K562 (cell line): ENCODE results near the gene SLC25A33. TPM values are rescaled to one million over a fixed set of nuclear protein-coding genes. Genes with fewer than 3 reads are reported as not detected.
A peak's percentile ranks its signal among the peaks of the same experiment; 100 is the strongest.

Experiments used
- E2F3 ChIP-seq: fragments of 250-450 bp; sonication (Bioruptor Pico); IDR thresholded peaks from 2 replicates; pipeline ENCODE4 v1.4.0; 2020; ENCODE audit warnings: mild to moderate bottlenecking
- FOXJ2 ChIP-seq: fragments of 200-800 bp; sonication (Bioruptor generic); IDR thresholded peaks from 2 replicates; pipeline ENCODE4 v1.6.1; 2016; ENCODE audit warnings: missing genetic modification characterization, missing compliant biosample characterization
- GTF2F1 ChIP-seq: IDR thresholded peaks from 2 replicates; pipeline ENCODE4 v1.6.1; 2011; ENCODE audit warnings: low read depth, low read length, improper control_type of control experiment
- PHB ChIP-seq: fragments of 250-450 bp; sonication (Bioruptor Pico); IDR thresholded peaks from 2 replicates; pipeline ENCODE4 v1.5.0; 2021
- SIN3B ChIP-seq: fragments of 450-650 bp; IDR thresholded peaks from 2 replicates; pipeline ENCODE4 v1.6.1; 2017; ENCODE audit warnings: low read depth, mild to moderate bottlenecking, moderate library complexity
- ZNF274 ChIP-seq: IDR thresholded peaks from 2 replicates; pipeline ENCODE4 v1.6.1; 2011; ENCODE audit warnings: low read depth, mild to moderate bottlenecking, low read length, moderate library complexity, borderline replicate concordance
- polyA plus RNA-seq, 8 experiments: library from polyadenylated mRNA; depleted of rRNA in 4 of 8; stranded (reverse) in 5 of 8; unstranded in 3 of 8; fragments of >200 nt; fragmentation: Nextera tagmentation in 2 of 8; fragmentation: Illumina TruSeq in 1 of 8; extraction: Ambion mirVana in 2 of 8; extraction: Trizol in 1 of 8; gene quantifications; 2 replicates each; pipeline versions ENCODE4 v1.2.1 to v1.2.3, GENCODE V29; 2011 to 2014; ENCODE audit warnings: inconsistent platforms in 1 of 8, missing spikeins in 1 of 8
- total RNA-seq, 7 experiments: library from RNA; depleted of rRNA in 6 of 7; stranded (reverse); fragments of >200 nt in 6 of 7; fragmentation: Illumina TruSeq in 2 of 7; extraction: Trizol in 2 of 7; gene quantifications; 2 replicates each; pipeline versions ENCODE4 v1.2.1 to v1.2.3, GENCODE V29; 2011 to 2021; ENCODE audit warnings: low replicate concordance in 1 of 7
- TF ChIP-seq, protein P1 (sequence below): fragments of 450-650 bp; IDR thresholded peaks from 2 replicates; pipeline ENCODE4 v1.6.1; 2014; ENCODE audit warnings: low read depth, mild to moderate bottlenecking, moderate library complexity, borderline replicate concordance
- TF ChIP-seq, protein P2 (sequence below), 2 experiments: fragments of 250-450 bp in 1 of 2; fragments of 450-650 bp in 1 of 2; sonication (Bioruptor Pico) in 1 of 2; IDR thresholded peaks; 2 replicates each; pipeline versions ENCODE4 v1.6.1 to v1.8.0; 2016 to 2021; ENCODE audit warnings: mild to moderate bottlenecking in 2 of 2, moderate library complexity in 2 of 2, missing compliant biosample characterization in 1 of 2, missing genetic modification characterization in 1 of 2
- TF ChIP-seq, protein P3 (sequence below): fragments of 450-650 bp; IDR thresholded peaks from 2 replicates; pipeline ENCODE4 v1.6.1; 2017; ENCODE audit warnings: antibody characterized with exemption, mild to moderate bottlenecking
- TF ChIP-seq, protein P4 (sequence below): sonication (generic); formaldehyde crosslinking; IDR thresholded peaks from 2 replicates; pipeline ENCODE4 v1.8.1; 2023; ENCODE audit warnings: missing genetic modification reagents, mild to moderate bottlenecking, borderline replicate concordance
- TF ChIP-seq, protein P5 (sequence below): fragments of 250-450 bp; sonication (Bioruptor Pico); IDR thresholded peaks from 2 replicates; pipeline ENCODE4 v1.9.0; 2021; ENCODE audit warnings: mild to moderate bottlenecking, inconsistent platforms

The SLC25A33 gene
- total and polyA plus RNA-seq, 9 of the 15 experiments (the other 6 are each of a cell fraction or from before 2014, with no cell fraction given) = 3.2 to 23.5 (median 17.5) TPM

DNA sequence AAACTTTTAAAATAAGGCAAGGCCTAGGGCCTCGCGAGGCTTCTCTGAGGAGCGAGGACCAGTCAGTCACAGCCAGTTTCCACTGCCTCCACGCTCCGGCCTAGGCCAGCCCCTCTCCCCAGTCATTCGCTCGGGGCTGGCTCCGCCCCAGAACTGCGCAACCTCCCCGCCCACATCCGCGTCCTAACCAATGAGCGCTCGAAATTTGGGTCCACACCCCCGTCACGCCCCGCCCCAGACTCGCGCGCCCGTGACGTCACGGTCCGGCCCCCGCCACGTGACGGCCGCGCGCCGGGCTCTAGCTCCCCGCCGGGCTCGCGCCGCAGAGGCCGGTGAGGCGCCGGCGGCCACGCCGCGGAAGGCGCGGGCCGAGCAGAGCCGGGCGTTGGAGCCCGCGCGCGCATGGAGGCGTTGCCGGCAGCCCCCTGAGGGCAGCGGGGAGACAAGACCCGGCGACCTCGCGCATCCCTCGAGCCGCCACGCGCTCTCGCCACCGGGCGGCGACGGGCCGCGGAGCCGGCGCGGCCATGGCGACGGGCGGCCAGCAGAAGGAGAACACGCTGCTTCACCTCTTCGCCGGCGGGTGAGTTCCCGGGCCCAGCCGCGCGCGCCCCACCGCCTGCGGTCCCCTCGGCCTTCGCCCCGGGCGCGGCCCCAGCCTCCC lies at the start of gene SLC25A33 (continued):
- TF ChIP-seq, protein P1, sequence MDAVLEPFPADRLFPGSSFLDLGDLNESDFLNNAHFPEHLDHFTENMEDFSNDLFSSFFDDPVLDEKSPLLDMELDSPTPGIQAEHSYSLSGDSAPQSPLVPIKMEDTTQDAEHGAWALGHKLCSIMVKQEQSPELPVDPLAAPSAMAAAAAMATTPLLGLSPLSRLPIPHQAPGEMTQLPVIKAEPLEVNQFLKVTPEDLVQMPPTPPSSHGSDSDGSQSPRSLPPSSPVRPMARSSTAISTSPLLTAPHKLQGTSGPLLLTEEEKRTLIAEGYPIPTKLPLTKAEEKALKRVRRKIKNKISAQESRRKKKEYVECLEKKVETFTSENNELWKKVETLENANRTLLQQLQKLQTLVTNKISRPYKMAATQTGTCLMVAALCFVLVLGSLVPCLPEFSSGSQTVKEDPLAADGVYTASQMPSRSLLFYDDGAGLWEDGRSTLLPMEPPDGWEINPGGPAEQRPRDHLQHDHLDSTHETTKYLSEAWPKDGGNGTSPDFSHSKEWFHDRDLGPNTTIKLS = peak; percentile 87; the same call in 1 of the 2 replicates
- TF ChIP-seq ZNF274 (no peak), PHB (CRISPR knock-in tag) (no peak), SIN3B (peak; percentile 87), FOXJ2 (tag) (0 out of 2 replicates have a peak, but pooled peaks have one; percentile 33), GTF2F1 (peak; percentile 25; the same call in 1 of the 2 replicates), E2F3 (CRISPR knock-in tag) (peak; percentile 59; the same call in 1 of the 2 replicates)
- TF ChIP-seq, protein P2, sequence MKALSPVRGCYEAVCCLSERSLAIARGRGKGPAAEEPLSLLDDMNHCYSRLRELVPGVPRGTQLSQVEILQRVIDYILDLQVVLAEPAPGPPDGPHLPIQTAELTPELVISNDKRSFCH (CRISPR knock-in tag; IDR thresholded peaks at IDR 0.05) = no peak
- TF ChIP-seq, protein P2 (tag; IDR thresholded peaks at IDR 0.05) = peak; percentile 82
- TF ChIP-seq, protein P3, sequence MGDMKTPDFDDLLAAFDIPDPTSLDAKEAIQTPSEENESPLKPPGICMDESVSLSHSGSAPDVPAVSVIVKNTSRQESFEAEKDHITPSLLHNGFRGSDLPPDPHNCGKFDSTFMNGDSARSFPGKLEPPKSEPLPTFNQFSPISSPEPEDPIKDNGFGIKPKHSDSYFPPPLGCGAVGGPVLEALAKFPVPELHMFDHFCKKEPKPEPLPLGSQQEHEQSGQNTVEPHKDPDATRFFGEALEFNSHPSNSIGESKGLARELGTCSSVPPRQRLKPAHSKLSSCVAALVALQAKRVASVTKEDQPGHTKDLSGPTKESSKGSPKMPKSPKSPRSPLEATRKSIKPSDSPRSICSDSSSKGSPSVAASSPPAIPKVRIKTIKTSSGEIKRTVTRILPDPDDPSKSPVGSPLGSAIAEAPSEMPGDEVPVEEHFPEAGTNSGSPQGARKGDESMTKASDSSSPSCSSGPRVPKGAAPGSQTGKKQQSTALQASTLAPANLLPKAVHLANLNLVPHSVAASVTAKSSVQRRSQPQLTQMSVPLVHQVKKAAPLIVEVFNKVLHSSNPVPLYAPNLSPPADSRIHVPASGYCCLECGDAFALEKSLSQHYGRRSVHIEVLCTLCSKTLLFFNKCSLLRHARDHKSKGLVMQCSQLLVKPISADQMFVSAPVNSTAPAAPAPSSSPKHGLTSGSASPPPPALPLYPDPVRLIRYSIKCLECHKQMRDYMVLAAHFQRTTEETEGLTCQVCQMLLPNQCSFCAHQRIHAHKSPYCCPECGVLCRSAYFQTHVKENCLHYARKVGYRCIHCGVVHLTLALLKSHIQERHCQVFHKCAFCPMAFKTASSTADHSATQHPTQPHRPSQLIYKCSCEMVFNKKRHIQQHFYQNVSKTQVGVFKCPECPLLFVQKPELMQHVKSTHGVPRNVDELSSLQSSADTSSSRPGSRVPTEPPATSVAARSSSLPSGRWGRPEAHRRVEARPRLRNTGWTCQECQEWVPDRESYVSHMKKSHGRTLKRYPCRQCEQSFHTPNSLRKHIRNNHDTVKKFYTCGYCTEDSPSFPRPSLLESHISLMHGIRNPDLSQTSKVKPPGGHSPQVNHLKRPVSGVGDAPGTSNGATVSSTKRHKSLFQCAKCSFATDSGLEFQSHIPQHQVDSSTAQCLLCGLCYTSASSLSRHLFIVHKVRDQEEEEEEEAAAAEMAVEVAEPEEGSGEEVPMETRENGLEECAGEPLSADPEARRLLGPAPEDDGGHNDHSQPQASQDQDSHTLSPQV = peak; percentile 47; the same call in 1 of the 2 replicates
- TF ChIP-seq, protein P4, sequence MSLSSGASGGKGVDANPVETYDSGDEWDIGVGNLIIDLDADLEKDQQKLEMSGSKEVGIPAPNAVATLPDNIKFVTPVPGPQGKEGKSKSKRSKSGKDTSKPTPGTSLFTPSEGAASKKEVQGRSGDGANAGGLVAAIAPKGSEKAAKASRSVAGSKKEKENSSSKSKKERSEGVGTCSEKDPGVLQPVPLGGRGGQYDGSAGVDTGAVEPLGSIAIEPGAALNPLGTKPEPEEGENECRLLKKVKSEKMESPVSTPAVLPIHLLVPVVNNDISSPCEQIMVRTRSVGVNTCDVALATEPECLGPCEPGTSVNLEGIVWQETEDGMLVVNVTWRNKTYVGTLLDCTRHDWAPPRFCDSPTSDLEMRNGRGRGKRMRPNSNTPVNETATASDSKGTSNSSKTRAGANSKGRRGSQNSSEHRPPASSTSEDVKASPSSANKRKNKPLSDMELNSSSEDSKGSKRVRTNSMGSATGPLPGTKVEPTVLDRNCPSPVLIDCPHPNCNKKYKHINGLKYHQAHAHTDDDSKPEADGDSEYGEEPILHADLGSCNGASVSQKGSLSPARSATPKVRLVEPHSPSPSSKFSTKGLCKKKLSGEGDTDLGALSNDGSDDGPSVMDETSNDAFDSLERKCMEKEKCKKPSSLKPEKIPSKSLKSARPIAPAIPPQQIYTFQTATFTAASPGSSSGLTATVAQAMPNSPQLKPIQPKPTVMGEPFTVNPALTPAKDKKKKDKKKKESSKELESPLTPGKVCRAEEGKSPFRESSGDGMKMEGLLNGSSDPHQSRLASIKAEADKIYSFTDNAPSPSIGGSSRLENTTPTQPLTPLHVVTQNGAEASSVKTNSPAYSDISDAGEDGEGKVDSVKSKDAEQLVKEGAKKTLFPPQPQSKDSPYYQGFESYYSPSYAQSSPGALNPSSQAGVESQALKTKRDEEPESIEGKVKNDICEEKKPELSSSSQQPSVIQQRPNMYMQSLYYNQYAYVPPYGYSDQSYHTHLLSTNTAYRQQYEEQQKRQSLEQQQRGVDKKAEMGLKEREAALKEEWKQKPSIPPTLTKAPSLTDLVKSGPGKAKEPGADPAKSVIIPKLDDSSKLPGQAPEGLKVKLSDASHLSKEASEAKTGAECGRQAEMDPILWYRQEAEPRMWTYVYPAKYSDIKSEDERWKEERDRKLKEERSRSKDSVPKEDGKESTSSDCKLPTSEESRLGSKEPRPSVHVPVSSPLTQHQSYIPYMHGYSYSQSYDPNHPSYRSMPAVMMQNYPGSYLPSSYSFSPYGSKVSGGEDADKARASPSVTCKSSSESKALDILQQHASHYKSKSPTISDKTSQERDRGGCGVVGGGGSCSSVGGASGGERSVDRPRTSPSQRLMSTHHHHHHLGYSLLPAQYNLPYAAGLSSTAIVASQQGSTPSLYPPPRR (CRISPR knock-in tag) = 0 out of 2 replicates have a peak, but pooled peaks have one; percentile 22
- TF ChIP-seq, protein P5, sequence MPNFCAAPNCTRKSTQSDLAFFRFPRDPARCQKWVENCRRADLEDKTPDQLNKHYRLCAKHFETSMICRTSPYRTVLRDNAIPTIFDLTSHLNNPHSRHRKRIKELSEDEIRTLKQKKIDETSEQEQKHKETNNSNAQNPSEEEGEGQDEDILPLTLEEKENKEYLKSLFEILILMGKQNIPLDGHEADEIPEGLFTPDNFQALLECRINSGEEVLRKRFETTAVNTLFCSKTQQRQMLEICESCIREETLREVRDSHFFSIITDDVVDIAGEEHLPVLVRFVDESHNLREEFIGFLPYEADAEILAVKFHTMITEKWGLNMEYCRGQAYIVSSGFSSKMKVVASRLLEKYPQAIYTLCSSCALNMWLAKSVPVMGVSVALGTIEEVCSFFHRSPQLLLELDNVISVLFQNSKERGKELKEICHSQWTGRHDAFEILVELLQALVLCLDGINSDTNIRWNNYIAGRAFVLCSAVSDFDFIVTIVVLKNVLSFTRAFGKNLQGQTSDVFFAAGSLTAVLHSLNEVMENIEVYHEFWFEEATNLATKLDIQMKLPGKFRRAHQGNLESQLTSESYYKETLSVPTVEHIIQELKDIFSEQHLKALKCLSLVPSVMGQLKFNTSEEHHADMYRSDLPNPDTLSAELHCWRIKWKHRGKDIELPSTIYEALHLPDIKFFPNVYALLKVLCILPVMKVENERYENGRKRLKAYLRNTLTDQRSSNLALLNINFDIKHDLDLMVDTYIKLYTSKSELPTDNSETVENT = peak; percentile 90
